Epithelial cell of prostate (primary cell): ENCODE data around the gene DAAM2.

Experiments
- DNase-seq: peaks from one replicate; pipeline ENCODE4 v3.0.0-alpha.2; 2011; ENCODE audit warnings: low read depth, low spot score
- H3K27ac ChIP-seq: fragments of 450-650 bp; 2 replicates; pipeline ENCODE4 v1.5.1; 2017; ENCODE audit warnings: mild to moderate bottlenecking

Gene DAAM2

GRCh38 chr6:39841923-39842322 is 49.7 kb downstream of the DAAM2 start:
- H3K27ac ChIP-seq: no peak overlapping the region

GRCh38 chr6:39843305-39844020 is 51.3 kb downstream of the DAAM2 start:
- DNase-seq: no peak
- H3K27ac ChIP-seq: no peak overlapping the region

More at GRCh38 chr6:39841923-39842322, 49.7 kb downstream of the DAAM2 start:
- DNase-seq: no peak

GRCh38 chr6:39844866-39845265 is 52.7 kb downstream of the DAAM2 start:
- DNase-seq: no peak
- H3K27ac ChIP-seq: no peak overlapping the region

GRCh38 chr6:39847221-39847620 is 55.0 kb downstream of the DAAM2 start:
- no peak for DNase-seq
- H3K27ac ChIP-seq: no peak overlapping the region

GRCh38 chr6:39848171-39848570 is 56.0 kb downstream of the DAAM2 start:
- no peak overlapping the region for H3K27ac ChIP-seq
- DNase-seq: no peak

- no peak overlapping the region for H3K27ac ChIP-seq
Measured at GRCh38 chr6:39849228-39849627, 57.1 kb downstream of the DAAM2 start.

GRCh38 chr6:39849764-39850163 is 57.6 kb downstream of the DAAM2 start:
- DNase-seq: no peak
- H3K27ac ChIP-seq: no peak overlapping the region

More at GRCh38 chr6:39849228-39849627, 57.1 kb downstream of the DAAM2 start:
- no peak for DNase-seq

- H3K27ac ChIP-seq: no peak overlapping the region
- no peak for DNase-seq
Measured at GRCh38 chr6:39850736-39851297, 58.6 kb downstream of the DAAM2 start.

- no peak for DNase-seq
- no peak overlapping the region for H3K27ac ChIP-seq
Measured at GRCh38 chr6:39851331-39851730, 59.2 kb downstream of the DAAM2 start.

GRCh38 chr6:39852324-39852723 is 60.1 kb downstream of the DAAM2 start:
- DNase-seq: no peak

GRCh38 chr6:39853604-39854003 is 61.4 kb downstream of the DAAM2 start:
- DNase-seq: no peak
- no peak overlapping the region for H3K27ac ChIP-seq

More at GRCh38 chr6:39852324-39852723, 60.1 kb downstream of the DAAM2 start:
- H3K27ac ChIP-seq: no peak overlapping the region

GRCh38 chr6:39855356-39855995 is 63.3 kb downstream of the DAAM2 start:
- DNase-seq: no peak

GRCh38 chr6:39859025-39859424 is 66.8 kb downstream of the DAAM2 start:
- no peak for DNase-seq
- H3K27ac ChIP-seq: no peak overlapping the region

More at GRCh38 chr6:39855356-39855995, 63.3 kb downstream of the DAAM2 start:
- H3K27ac ChIP-seq: no peak overlapping the region

GRCh38 chr6:39861663-39862062 is 69.5 kb downstream of the DAAM2 start:
- no peak for DNase-seq
- no peak overlapping the region for H3K27ac ChIP-seq

- DNase-seq: no peak
Measured at GRCh38 chr6:39865011-39865888, 73.1 kb downstream of the DAAM2 start.

GRCh38 chr6:39867592-39867991 is 75.4 kb downstream of the DAAM2 start:
- H3K27ac ChIP-seq: no peak overlapping the region
- no peak for DNase-seq

More at GRCh38 chr6:39865011-39865888, 73.1 kb downstream of the DAAM2 start:
- no peak overlapping the region for H3K27ac ChIP-seq

- H3K27ac ChIP-seq: no peak overlapping the region
- DNase-seq: no peak
Measured at GRCh38 chr6:39870950-39871349, 78.8 kb downstream of the DAAM2 start.

- no peak overlapping the region for H3K27ac ChIP-seq
- DNase-seq: no peak
Measured at GRCh38 chr6:39873439-39873838, 81.3 kb downstream of the DAAM2 start.

- H3K27ac ChIP-seq: no peak overlapping the region
- DNase-seq: no peak
Measured at GRCh38 chr6:39876111-39876510, 83.9 kb downstream of the DAAM2 start.

- DNase-seq: no peak
- H3K27ac ChIP-seq: no peak overlapping the region
Measured at GRCh38 chr6:39876826-39877225, 84.7 kb downstream of the DAAM2 start.
